PFSK-1 (cell line): ENCODE data around the gene GFI1.

Experiments
- POLR2AphosphoS5 ChIP-seq: IDR thresholded peaks from 2 replicates; pipeline ENCODE4 v1.6.1; 2012; ENCODE audit warnings: low read depth, mild to moderate bottlenecking, control low read depth, low read length, moderate library complexity
- REST ChIP-seq, 2 experiments: IDR thresholded peaks; 2 replicates each; pipeline versions ENCODE4 v1.6.1 to v1.8.0; 2011 to 2012; ENCODE audit warnings: low read depth in 2 of 2, low read length in 2 of 2, control low read depth in 1 of 2, inconsistent platforms in 1 of 2, mild to moderate bottlenecking in 1 of 2, moderate library complexity in 1 of 2; ENCODE audit not compliant: insufficient read depth in 1 of 2
- SIN3A ChIP-seq: IDR thresholded peaks from 2 replicates; pipeline ENCODE4 v1.6.1; 2012; ENCODE audit warnings: mild to moderate bottlenecking, low read length, moderate library complexity, borderline replicate concordance; ENCODE audit not compliant: insufficient read depth
- TAF1 ChIP-seq: IDR thresholded peaks from 2 replicates; pipeline ENCODE4 v1.6.1; 2012; ENCODE audit warnings: low read length, control low read depth, borderline replicate concordance; ENCODE audit not compliant: insufficient read depth

- TF ChIP-seq REST (IDR thresholded peaks at IDR 0.05; ENCODE audit: insufficient read depth in 1 of 2, low read depth in 2 of 2, low read length in 2 of 2), result no peak
- no peak for TF ChIP-seq POLR2AphosphoS5
- TF ChIP-seq SIN3A, result no peak
- no peak for TF ChIP-seq TAF1
These were observed 26.8 kb downstream of the GFI1 start for GRCh38 chr1:92459871-92460320.
